ENCODE results near the gene RNASE7.
"Not testable (repeated sequence)": the region's sequence is repeated elsewhere in the genome, so short reads cannot be mapped to it uniquely, and the experiment has no call there.

RNASE7 gene

GRCh38 chr14:21023817-21024584 is 18.2 kb upstream of the RNASE7 start:
- no peak for DNase-seq

GRCh38 chr14:21024585-21025370 is 17.4 kb upstream of the RNASE7 start, which contains the start of gene NDRG2:
NDRG2 (minus strand) TSS chr14:21025061; CDS start chr14:21023315, 1,746 bp downstream.
- no peak for DNase-seq

- no peak for DNase-seq
These were observed 16.5 kb upstream of the RNASE7 start for GRCh38 chr14:21025371-21026273.

- no peak for DNase-seq
These were observed 15.7 kb upstream of the RNASE7 start for GRCh38 chr14:21026274-21026987.

- no peak for DNase-seq
These were observed 15.2 kb upstream of the RNASE7 start for GRCh38 chr14:21026988-21027315.

GRCh38 chr14:21029917-21030316 is 12.2 kb upstream of the RNASE7 start, which contains the start of gene TPPP2:
TPPP2 (plus strand) TSS chr14:21030217; CDS start chr14:21030582, 365 bp downstream.
- DNase-seq = no peak

- DNase-seq = no peak
These were observed 11.6 kb upstream of the RNASE7 start for GRCh38 chr14:21030531-21030930.

GRCh38 chr14:21032326-21033132 is 9.6 kb upstream of the RNASE7 start:
- DNase-seq = no peak

GRCh38 chr14:21033133-21033698 is 8.9 kb upstream of the RNASE7 start:
- no peak for DNase-seq

GRCh38 chr14:21034707-21035106 is 7.5 kb upstream of the RNASE7 start, which contains the start of gene RNASE13:
RNASE13 (minus strand) TSS chr14:21034807; CDS start chr14:21034288, 519 bp downstream.
- no peak for DNase-seq

GRCh38 chr14:21036751-21037150 is 5.4 kb upstream of the RNASE7 start:
- DNase-seq = no peak

- no peak for DNase-seq
These were observed 5.0 kb upstream of the RNASE7 start for GRCh38 chr14:21037156-21037555.

- DNase-seq = no peak
These were observed 3.4 kb upstream of the RNASE7 start for GRCh38 chr14:21038441-21039422.

- DNase-seq = peak; percentile 42
These were observed 2.4 kb upstream of the RNASE7 start for GRCh38 chr14:21039585-21040369.

- no peak for DNase-seq
These were observed 1.7 kb upstream of the RNASE7 start for GRCh38 chr14:21040370-21040925.

- DNase-seq = not testable (repeated sequence)
These were observed 1.2 kb upstream of the RNASE7 start for GRCh38 chr14:21040941-21041340.

- no peak for DNase-seq
These were observed 756 bp downstream of the RNASE7 start for GRCh38 chr14:21042918-21043317.

- DNase-seq = no peak
These were observed 1.3 kb downstream of the RNASE7 start for GRCh38 chr14:21043387-21043973.

Data from KG1 (cell line).